Mucosa of rectum (tissue), 2 donors: Measurements from ENCODE around the gene ABHD12B.
"Not testable (repeated sequence)": the region's sequence is repeated elsewhere in the genome, so short reads cannot be mapped to it uniquely, and the experiment has no call there.

ENCODE experiments used
- H3K27ac ChIP-seq, 2 donors: one replicate each; pipeline ENCODE4 v1.7.0; 2013; ENCODE audit warnings: inconsistent platforms in 2 of 2, low read depth in 2 of 2, low read length in 2 of 2
- H3K27me3 ChIP-seq, 2 donors: one replicate each; pipeline ENCODE4 v1.7.0; 2013; ENCODE audit warnings: low read length in 2 of 2; ENCODE audit not compliant: control insufficient read depth in 2 of 2, insufficient read depth in 2 of 2
- H3K36me3 ChIP-seq, 2 donors: one replicate each; pipeline ENCODE4 v1.7.0; 2013; ENCODE audit warnings: low read length in 2 of 2; ENCODE audit not compliant: control insufficient read depth in 2 of 2, insufficient read depth in 2 of 2
- H3K4me1 ChIP-seq, 2 donors: one replicate each; pipeline ENCODE4 v1.7.0; 2013; ENCODE audit warnings: low read length in 2 of 2, mild to moderate bottlenecking in 1 of 2; ENCODE audit not compliant: control insufficient read depth in 2 of 2, insufficient read depth in 2 of 2
- H3K4me3 ChIP-seq, 2 donors: one replicate each; pipeline ENCODE4 v1.7.0; 2013; ENCODE audit warnings: low read length in 2 of 2
- H3K9ac ChIP-seq, 2 donors: one replicate each; pipeline ENCODE4 v1.7.0; 2013; ENCODE audit warnings: low read length in 2 of 2, low read depth in 1 of 2, mild to moderate bottlenecking in 1 of 2
- H3K9me3 ChIP-seq, 2 donors: one replicate each; pipeline ENCODE4 v1.7.0; 2013; ENCODE audit warnings: low read length in 2 of 2; ENCODE audit not compliant: control insufficient read depth in 2 of 2
- donor health status: healthy.
- donor health status: Normal muscosa, but diverticular disease.

The ABHD12B gene

DNA sequence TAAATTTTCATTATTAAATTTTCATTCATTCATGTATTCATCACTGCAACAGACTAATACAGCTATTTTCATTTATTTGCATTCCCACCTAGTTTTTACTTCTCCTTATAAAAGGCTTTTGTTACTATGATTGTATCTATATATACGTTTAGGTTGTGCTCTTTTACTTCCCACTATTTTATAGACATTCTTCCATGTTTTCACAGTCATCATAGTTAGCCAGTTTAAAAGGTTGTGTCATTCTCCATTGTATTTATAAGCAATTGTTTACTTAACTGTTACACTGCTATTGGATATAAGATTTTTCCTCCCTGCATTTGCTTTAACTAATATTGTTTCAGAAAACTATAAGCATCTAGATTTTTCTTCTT is 12.0 kb downstream of the ABHD12B start:
- Histone ChIP-seq H3K4me1 (peaks cover 8 to 14% of the 10 kb centered on the region in 2 donors), H3K9me3 (no peaks in the 10 kb centered on the region), H3K9ac (no peak overlapping the region), H3K36me3 (no peaks in the 10 kb centered on the region), H3K4me3 (no peak overlapping the region), H3K27ac (no peak overlapping the region), H3K27me3 (no peaks in the 10 kb centered on the region)

DNA sequence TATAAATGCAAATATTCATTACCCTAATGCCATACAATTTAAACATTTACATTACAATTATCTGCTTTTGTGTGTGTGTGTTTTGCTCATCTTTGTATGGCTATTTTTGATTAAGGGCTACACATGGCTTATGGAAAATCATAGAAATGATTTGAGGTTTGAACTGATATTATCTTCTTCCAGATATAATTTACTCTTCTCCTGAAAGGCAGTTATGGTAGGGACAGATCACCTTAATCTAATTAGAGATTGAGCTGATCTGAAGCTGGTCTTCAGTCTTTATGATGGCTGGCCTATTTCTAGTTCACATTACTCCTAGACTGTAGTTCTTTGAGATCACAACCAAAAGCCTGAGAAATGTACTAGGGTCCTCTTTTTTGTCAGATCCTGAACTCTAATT is 15.6 kb downstream of the ABHD12B start:
- no peak overlapping the region for H3K9ac ChIP-seq
- H3K4me3 ChIP-seq: no peak overlapping the region

DNA sequence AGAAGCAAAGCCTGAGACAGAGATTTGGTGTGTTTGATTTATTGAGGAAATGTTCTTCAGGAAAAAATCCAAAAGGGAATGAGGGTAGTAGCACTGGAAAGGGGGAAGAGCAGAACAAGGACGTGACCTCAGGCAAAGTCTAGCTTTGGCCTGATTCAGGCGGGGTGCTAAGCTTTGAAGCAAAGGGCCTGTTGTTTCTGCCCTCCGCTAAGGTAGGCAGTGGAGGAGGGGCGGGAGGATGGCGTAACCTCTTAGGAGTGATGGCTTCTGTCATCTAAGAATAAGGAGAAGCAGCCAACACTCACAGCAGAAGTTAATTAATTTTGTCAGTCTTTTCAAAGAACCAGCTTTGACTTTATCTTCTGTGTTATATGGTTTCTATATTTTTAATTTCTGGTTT is 20.4 kb downstream of the ABHD12B start:
- no peaks in the 10 kb centered on the region for H3K9me3 ChIP-seq

More for the DNA sequence above, 15.6 kb downstream of the ABHD12B start:
- no peaks in the 10 kb centered on the region for H3K9me3 ChIP-seq
- H3K27me3 ChIP-seq: no peaks in the 10 kb centered on the region
- peaks cover 8 to 16% of the 10 kb centered on the region in 2 donors for H3K4me1 ChIP-seq
- no peaks in the 10 kb centered on the region for H3K36me3 ChIP-seq
- H3K27ac ChIP-seq: no peak overlapping the region

DNA sequence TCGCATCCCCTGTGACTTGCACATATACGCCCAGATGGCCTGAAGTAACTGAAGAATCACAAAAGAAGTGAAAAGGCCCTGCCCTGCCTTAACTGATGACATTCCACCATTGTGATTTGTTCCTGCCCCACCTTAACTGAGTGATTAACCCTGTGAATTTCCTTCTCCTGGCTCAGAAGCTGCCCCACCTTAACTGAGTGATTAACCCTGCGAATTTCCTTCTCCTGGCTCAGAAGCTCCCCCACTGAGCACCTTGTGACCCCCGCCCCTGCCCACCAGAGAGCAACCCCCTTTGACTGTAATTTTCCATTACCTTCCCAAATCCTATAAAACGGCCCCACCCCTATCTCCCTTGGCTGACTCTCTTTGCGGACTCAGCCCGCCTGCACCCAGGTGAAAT is 24.6 kb downstream of the ABHD12B start:
- not testable (repeated sequence) for H3K36me3 ChIP-seq, H3K27me3 ChIP-seq, H3K9me3 ChIP-seq, H3K9ac ChIP-seq, H3K4me1 ChIP-seq, H3K4me3 ChIP-seq
- peak overlapping the region; percentile 67 to 79 for H3K27ac ChIP-seq

More for the DNA sequence above, 20.4 kb downstream of the ABHD12B start:
- peaks cover 0 to 2% of the 10 kb centered on the region in 2 donors for H3K4me1 ChIP-seq
- no peaks in the 10 kb centered on the region for H3K27me3 ChIP-seq
- no peak overlapping the region for H3K4me3 ChIP-seq
- no peaks in the 10 kb centered on the region for H3K36me3 ChIP-seq
- H3K9ac ChIP-seq: no peak overlapping the region
- H3K27ac ChIP-seq: no peak overlapping the region

DNA sequence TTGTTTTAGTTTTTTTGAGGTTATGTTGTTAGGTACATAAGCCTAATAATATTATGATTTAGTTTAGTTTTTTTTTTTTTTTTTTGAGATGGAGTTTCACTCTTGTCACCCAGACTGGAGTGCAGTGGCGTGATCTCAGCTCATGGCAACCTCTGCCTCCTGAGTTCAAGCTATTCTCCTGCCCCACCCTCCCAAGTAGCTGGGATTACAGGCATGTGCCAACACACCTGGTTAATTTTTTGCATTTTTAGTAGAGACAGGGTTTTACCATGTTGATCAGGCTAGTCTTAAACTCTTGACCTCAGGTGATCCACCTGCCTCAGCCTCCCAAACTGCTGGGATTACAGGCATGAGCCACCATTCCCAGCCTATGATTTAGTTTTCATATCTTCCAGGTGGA is 25.2 kb downstream of the ABHD12B start:
- H3K27me3 ChIP-seq, H3K9ac ChIP-seq, H3K9me3 ChIP-seq, H3K4me3 ChIP-seq, H3K36me3 ChIP-seq, H3K4me1 ChIP-seq: not testable (repeated sequence)
- H3K27ac ChIP-seq: peak overlapping the region; percentile 65 to 79

DNA sequence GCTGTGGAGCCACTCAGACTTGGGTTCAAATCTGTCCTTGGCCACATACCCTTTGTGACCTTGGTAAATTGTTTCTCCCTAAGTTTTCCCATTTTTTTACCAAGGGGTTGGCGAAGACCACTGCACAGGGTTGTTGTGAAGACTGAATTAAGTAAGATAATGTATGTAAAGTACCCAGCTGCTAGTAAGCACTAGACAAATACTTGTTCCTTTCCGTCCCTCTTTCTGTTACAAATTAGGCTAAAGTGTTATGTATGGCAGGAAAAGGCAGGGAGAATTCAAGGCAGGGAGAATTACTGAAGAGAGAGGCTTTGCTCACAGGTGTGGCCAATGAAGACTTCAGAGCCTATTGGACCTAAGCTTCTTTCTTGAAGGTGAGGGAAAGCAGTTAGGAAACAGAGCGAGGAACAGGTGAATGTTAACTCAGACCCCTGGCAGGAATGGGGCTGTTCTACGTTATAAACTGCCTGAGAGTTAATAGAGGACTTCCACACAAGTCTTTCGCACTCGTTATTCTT is 25.9 kb downstream of the ABHD12B start:
- Histone ChIP-seq H3K9me3 (no peaks in the 10 kb centered on the region), H3K4me1 (peaks cover 0 to 4% of the 10 kb centered on the region in 2 donors), H3K27ac (peak overlapping the region; percentile 65 to 75), H3K27me3 (no peaks in the 10 kb centered on the region), H3K4me3 (no peak overlapping the region), H3K36me3 (no peaks in the 10 kb centered on the region), H3K9ac (no peak overlapping the region)

DNA sequence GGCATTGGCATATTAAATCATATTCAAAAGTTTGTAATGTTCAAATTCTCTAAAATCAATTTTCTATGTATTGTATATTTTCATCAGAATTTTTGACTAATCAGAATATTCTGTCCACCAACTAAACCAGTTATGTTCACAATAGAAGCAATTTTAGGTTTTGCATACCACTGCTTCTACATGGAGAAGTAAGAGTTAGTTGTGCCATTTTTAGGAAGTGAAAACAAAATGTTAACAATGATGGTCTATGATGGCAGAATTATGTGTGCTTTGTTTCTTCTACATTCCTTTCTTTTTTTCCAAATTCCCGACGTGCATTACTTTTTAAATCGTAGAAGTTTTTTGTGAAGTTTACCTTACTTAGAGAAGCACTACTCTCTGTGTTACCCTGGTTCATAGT is 29.5 kb downstream of the ABHD12B start:
- Histone ChIP-seq H3K9ac (no peak overlapping the region), H3K9me3 (no peaks in the 10 kb centered on the region), H3K36me3 (peaks cover 6 to 13% of the 10 kb centered on the region in 2 donors), H3K27me3 (no peaks in the 10 kb centered on the region), H3K27ac (no peak overlapping the region), H3K4me3 (no peak overlapping the region), H3K4me1 (peaks cover 0 to 4% of the 10 kb centered on the region in 2 donors)

DNA sequence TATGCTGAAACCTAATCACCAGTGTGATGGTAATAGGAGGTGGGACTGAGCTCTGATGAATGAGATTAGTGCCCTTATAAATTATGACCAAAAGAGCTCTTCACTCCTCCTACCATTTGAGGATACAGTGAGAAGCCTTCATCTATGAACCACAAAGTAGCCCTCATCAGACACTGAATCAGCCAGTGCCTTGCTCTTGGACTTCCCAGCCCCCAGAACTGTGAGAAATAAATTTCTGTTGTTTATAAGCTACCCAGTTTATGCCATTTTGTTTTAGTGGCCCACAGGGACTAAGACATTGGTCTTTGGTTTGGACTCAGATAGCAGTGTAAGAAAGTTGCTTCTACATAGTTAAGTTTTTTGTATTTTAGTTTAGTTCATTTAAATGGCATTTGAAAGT is 32.9 kb downstream of the ABHD12B start:
- Histone ChIP-seq H3K4me3 (no peak overlapping the region), H3K27ac (no peak overlapping the region), H3K27me3 (no peaks in the 10 kb centered on the region), H3K9me3 (no peaks in the 10 kb centered on the region), H3K4me1 (no peaks in the 10 kb centered on the region), H3K36me3 (peaks cover 22 to 32% of the 10 kb centered on the region in 2 donors), H3K9ac (no peak overlapping the region)

DNA sequence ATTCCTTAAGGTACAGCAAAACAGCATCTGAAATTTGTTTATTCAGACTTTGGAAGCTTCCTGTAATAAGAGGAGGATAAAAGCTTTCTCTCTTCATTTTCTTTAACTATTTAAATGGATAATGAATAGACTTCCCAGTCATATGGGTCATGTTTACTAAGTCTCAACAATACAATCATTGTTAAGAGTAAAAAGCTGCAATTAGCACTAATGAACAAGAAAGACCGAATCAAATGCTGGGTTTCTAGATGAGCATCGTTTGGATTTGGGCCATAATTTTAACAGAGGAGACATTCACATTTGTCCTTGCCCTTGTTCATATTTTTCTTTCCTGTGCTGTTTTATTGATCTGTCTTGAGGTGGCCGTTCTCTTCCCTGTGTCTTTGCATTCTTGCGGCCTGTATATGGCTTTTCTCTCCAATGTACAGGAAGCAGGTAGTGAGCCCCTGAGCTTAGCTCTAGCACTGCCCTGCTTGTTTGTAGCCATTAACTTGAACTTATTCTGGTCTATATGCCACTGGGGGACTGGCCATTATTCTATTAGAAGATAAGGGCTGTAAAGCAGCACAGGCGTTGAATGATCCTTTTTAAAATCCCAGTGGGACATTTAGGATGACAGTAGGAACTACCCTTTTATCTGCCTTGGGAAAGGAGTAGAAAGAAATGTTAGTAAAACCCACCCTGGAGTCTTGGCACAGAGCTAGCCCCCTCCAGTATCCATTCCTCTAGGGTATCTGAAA is 34.6 kb downstream of the ABHD12B start:
- Histone ChIP-seq H3K36me3 (peaks cover 30 to 48% of the 10 kb centered on the region in 2 donors), H3K27me3 (no peaks in the 10 kb centered on the region), H3K4me3 (no peak overlapping the region), H3K27ac (no peak overlapping the region), H3K4me1 (no peaks in the 10 kb centered on the region), H3K9me3 (no peaks in the 10 kb centered on the region), H3K9ac (no peak overlapping the region)

DNA sequence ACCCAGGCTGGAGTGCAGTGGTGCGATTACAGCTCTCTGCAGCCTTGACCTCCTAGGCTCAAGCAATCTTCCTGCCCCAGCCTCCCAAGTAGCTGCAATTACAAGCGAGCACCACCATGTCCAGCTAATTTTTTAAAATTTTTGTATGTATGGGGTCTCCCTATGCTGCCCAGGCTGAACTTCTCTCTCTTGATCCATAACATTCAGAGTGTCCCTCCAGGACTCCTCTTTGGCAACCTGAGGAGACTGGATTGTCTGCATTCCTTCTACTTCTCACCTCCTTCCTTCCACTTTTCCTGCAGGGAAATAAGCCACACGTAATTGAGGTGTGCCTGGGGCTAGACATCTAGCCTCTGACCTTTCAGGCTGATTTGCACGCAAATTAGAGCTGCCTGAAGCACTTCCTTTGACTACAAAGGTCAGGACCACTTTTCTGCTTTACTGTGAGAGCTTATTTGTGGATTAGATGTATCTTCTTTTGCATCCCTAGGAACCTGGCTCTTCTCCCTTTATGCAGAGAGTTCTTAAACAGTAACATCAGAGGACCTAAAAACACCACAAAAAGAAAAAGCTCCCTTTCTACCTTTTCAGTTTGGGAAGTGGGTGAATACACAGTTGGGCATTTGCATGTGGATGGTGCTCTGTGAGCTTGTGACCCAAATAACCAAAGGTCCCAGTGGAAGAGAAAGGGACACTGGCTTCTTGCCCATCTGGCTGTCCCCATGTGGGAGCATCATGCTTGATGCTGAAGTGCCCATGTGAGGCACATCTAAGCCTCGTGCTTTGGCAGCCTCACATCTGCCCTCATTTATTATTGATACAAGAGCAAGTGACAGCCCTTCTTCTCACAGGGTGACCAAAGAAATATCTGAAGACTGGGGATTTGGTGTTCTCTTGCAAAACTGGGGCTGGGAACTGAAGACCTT is 38.9 kb downstream of the ABHD12B start:
- H3K27me3 ChIP-seq: no peaks in the 10 kb centered on the region
- no peak overlapping the region for H3K27ac ChIP-seq
- no peaks in the 10 kb centered on the region for H3K9me3 ChIP-seq
- H3K9ac ChIP-seq: no peak overlapping the region
- no peak overlapping the region for H3K4me3 ChIP-seq
- no peaks in the 10 kb centered on the region for H3K4me1 ChIP-seq
- peaks cover 42 to 62% of the 10 kb centered on the region in 2 donors for H3K36me3 ChIP-seq
